Measurements from ENCODE around the gene EVC2.

The EVC2 gene

DNA sequence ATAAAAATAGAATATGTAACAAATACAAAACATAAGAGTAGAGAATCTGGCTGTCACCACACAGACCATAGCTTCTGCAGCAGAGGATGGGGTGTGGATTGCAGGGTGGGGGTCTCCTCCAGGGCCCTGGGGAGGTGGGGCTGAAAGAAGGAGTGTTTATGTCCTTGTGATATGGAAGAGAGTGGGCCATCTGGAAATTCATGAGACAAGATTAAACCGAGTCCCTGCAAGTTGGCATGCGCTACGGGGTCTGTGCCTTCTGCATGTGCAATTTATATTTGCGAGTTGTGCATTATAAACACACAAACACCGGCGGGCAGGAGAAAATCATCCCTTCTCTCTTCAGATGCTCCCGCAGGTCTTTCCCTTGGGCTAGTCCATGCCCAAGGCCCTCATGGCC, 145.9 kb downstream of the EVC2 start:
- no peak for TF ChIP-seq CTCF (IDR thresholded peaks at IDR 0.05; ENCODE audit: borderline replicate concordance, insufficient read depth, low read depth, low read length)

GRCh38 chr4:5561286-5561685, 147.1 kb downstream of the EVC2 start:
- TF ChIP-seq CTCF (IDR thresholded peaks at IDR 0.05; ENCODE audit: borderline replicate concordance, insufficient read depth, low read depth, low read length): no peak
- H3K4me3 ChIP-seq (ENCODE audit: low read depth, low read length): no peak overlapping the region

More for the DNA sequence above, 145.9 kb downstream of the EVC2 start:
- H3K4me3 ChIP-seq (ENCODE audit: low read depth, low read length): no peak overlapping the region

- TF ChIP-seq CTCF (IDR thresholded peaks at IDR 0.05; ENCODE audit: borderline replicate concordance, insufficient read depth, low read depth, low read length): no peak
- no peak overlapping the region for H3K4me3 ChIP-seq (ENCODE audit: low read depth, low read length)
These were observed 149.9 kb downstream of the EVC2 start for GRCh38 chr4:5558502-5558901.

DNA sequence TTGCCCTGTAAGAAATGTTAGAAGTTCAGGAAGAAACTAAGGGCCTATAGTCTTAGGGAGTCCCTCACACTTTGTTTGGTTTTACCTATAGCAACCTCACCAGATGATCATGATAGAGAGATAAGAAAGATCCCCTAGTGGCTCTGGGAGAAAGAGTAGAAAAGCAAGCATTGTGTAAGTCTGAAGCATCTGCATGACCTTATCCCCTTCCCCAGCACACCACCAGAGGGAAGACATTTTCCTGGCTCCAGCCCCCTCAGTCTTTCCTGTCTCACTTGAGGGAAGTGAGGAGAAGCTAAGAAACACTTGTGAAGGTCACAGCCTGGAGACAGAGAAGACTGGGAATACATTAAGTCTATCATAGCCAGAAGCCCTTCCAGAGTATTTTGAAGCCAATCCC, 154.0 kb downstream of the EVC2 start:
- TF ChIP-seq CTCF (IDR thresholded peaks at IDR 0.05; ENCODE audit: borderline replicate concordance, insufficient read depth, low read depth, low read length): no peak
- H3K4me3 ChIP-seq (ENCODE audit: low read depth, low read length): no peak overlapping the region

GRCh38 chr4:5553801-5554200, 154.6 kb downstream of the EVC2 start:
- no peak overlapping the region for H3K4me3 ChIP-seq (ENCODE audit: low read depth, low read length)
- TF ChIP-seq CTCF (IDR thresholded peaks at IDR 0.05; ENCODE audit: borderline replicate concordance, insufficient read depth, low read depth, low read length): no peak

- no peak overlapping the region for H3K4me3 ChIP-seq (ENCODE audit: low read depth, low read length)
- TF ChIP-seq CTCF (IDR thresholded peaks at IDR 0.05; ENCODE audit: borderline replicate concordance, insufficient read depth, low read depth, low read length): no peak
These were observed 155.9 kb downstream of the EVC2 start for GRCh38 chr4:5552451-5552850.

DNA sequence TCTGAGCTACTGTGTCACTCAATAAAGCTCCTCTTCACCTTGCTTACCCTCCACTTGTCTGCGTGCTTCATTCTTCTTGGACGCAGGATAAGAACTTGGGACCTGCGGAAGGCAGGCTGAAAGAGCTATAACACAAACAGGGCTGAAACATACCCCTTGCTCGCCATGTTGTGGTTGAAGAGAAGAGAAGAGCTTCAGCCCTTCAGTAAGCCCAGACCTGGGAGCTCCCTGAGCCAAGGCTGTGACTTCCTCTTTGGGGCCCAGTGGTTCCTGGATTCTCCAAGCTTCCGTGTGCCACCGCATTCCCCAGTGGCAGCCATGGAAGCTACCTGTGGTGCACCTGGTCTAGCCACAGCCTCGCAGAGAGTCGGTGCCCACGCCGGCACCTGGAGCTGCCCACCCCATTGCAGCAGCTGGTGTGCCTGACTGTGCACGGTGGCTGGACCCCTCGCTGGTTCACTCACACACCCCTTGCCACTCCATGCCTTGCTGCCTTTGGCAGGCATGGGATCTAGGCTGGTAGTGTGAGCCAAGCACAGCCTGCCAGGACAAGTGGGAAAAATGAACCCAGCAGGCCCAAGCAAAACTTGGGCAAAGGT, 160.6 kb downstream of the EVC2 start:
- TF ChIP-seq CTCF (IDR thresholded peaks at IDR 0.05; ENCODE audit: borderline replicate concordance, insufficient read depth, low read depth, low read length): no peak
- H3K4me3 ChIP-seq (ENCODE audit: low read depth, low read length): no peak overlapping the region
